Glomerular endothelial cell (primary cell): Measurements from ENCODE around the gene JSRP1. TPM values are rescaled to one million over a fixed set of nuclear protein-coding genes. Genes with fewer than 3 reads are reported as not detected.

Experiments
- DNase-seq: peaks from one replicate; pipeline ENCODE4 v3.0.0-alpha.2; 2011; ENCODE audit warnings: low read depth, low spot score; ENCODE audit errors: extremely low read depth
- total RNA-seq: library from RNA; depleted of rRNA; stranded (reverse); fragments of >200 nt; gene quantifications from 2 replicates; pipeline ENCODE4 v1.2.3, GENCODE V29; 2015

Gene JSRP1
- total RNA-seq, 1 donor from 2014 or later: 0.23 TPM

DNA sequence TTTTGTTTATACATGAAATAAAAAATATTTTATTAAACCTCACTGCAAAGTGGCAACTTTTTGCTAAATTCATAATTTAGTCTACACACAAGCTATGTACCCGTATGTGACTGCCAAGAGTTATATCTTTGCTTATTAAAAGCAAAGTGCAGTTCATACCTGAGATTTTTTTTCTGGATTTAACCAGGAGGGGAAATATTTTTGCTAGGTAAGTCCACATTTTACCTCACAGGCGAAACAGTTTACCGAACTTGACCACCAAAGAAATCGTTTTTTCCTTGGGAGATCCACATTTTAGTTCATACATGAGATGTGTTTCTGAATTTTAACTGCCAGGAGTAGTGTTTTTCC is 12.2 kb upstream of the JSRP1 start:
- no peak for DNase-seq

DNA sequence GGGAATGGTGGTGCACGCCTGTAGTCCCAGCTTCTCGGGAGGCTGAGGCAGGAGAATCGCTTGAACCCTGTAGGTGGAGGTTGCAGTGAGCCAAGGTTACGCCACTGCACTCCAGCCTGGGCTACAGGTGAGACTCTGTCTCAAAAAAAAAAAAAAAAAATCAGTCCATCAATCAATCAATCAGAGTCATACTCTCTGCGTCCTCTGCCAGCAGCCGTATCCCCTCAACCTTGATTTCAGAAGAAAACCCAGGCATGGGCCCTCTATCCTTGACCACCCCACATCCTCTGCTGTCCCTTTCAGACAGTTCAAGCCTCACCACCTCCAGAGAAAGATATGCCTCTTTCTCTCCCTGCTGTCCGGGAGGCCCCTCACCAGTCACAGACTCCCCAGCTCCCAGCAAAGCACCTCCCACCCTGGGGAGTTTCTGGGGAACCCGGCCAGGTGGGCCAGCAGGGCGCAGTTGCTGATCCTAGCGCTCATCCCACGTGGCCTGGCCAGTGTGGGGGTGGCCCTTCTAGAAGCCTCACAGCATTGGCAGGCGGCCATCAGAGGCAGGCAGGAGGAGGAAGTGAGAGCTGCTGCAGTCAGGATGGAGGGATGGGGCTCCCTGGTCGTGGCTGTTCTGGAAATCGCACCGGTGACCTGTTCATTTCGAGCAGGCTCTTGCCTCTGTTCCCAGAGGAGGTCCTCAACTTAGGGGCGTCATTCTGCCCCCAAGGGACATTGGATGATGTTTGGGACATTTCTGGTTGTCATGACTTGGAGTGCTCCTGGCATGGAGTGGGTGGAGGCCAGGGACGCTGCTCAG is 10.2 kb upstream of the JSRP1 start:
- DNase-seq: no peak

GRCh38 chr19:2261438-2262172 is 5.4 kb upstream of the JSRP1 start:
- no peak for DNase-seq

DNA sequence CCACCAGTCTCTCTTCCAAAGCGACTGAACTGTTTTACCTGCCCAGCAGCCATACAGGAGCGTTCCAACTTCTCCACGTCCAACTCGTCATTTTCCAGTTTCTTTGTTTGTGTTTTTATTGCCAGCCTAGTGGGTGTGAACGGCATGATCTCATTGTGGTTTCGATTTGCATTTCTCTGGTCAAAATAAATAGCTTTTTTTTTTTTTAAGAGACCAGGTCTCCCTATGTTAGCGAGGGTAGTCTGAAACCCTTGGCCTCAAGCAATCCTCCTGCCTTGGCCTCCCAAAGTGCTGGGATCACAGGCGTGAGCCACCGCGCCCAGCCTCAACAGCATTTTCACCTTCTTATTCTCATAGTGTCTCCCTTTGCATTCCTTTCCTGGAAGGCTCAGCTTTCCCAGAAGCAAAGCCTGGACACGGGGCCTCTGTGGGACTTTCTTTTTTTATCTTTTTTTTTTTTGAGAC is 4.2 kb upstream of the JSRP1 start:
- DNase-seq: no peak

- no peak for DNase-seq
These were observed 3.1 kb upstream of the JSRP1 start for GRCh38 chr19:2259336-2259735.

DNA sequence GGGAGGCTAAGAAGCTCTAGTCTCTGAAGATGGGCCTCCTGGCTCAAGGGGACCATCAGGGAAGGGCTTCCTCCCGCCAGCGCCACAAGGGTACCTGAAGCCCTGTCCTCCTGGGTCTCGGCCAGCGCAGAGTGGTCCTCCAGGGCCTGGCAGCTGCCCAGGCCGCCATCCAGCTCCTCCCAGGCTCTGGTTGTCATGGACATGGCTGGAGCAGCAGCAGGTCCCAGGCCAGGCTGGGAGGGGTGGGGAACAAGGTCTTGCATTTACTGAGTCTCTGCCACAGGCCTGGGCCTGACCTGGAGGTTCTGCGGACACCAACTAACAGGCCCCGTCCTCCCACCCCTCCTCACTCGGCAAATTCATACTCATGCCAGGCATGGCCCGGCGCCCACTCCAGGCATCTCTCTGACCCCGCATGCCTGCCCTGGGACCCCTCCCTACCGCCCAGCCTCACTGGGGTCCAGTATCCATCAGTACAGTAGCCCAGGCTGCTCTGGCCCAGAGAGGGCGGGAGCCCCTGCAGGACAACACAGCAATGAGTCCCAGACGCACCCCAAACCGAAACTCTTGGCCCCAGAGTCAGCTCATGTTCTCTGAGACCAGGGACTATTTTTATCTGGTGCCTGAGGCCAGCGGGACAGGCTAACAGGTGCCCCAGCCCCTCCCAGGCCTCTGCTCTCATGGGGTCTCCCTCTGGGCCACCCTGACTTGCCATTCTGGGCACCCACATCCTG is 938 bp downstream of the JSRP1 start:
- DNase-seq: no peak

DNA sequence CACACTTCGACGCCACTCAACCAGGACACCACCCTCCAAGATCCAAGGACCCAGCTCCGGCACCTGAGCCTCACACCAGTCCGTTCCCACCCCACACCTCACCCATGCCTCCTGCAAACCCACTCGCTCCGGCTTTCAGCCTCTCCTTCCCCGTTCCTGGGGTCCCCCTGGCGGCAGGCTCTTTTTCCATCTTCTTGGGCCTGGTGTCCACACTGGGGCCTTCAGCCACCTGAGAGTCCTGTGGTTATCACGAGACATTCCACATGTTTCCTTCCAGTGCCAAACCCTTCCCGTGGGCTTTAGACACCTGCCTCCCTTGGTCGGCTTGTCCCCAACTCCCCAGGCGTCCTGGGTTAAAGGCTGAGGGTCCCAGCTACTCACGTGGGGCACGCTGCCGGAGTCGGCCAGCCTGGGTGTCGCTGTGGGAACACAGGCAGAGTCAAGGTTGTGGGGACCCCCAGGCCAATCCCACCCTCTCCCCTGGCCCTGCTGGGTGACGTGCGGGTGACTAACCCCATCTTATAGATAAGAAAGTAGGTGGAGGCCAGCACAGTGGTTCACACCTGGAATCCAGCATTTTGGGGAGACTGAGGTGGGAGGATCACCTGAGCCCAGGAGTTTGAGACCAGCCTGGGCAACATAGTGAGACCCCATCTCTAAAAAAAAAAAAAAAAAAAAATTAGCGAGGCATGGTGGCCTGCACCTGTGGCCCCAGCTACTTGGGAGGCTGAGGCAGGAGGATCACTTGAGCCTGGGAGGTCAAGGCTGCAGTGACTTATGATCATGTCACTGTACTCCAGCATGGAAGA is 1.9 kb downstream of the JSRP1 start:
- DNase-seq: no peak

GRCh38 chr19:2253106-2254063 is 2.8 kb downstream of the JSRP1 start:
- no peak for DNase-seq

DNA sequence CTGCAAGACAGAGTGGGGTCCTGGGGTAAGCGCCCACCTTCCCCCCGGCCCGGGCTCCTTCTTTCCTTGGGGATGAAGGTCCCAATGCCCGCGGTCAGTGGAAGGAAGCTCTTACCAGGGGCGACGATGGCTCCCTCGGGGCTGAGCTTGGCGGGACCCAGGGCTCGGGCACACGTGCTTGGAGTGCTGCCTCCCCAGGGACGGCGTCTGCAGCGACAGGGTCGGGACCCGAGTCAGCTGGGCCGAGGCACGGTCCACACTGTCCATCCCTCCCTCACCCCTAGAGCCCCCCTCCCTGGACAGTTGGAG is 3.5 kb downstream of the JSRP1 start:
- DNase-seq: no peak

- no peak for DNase-seq
These were observed 4.0 kb downstream of the JSRP1 start for GRCh38 chr19:2252055-2252796.

DNA sequence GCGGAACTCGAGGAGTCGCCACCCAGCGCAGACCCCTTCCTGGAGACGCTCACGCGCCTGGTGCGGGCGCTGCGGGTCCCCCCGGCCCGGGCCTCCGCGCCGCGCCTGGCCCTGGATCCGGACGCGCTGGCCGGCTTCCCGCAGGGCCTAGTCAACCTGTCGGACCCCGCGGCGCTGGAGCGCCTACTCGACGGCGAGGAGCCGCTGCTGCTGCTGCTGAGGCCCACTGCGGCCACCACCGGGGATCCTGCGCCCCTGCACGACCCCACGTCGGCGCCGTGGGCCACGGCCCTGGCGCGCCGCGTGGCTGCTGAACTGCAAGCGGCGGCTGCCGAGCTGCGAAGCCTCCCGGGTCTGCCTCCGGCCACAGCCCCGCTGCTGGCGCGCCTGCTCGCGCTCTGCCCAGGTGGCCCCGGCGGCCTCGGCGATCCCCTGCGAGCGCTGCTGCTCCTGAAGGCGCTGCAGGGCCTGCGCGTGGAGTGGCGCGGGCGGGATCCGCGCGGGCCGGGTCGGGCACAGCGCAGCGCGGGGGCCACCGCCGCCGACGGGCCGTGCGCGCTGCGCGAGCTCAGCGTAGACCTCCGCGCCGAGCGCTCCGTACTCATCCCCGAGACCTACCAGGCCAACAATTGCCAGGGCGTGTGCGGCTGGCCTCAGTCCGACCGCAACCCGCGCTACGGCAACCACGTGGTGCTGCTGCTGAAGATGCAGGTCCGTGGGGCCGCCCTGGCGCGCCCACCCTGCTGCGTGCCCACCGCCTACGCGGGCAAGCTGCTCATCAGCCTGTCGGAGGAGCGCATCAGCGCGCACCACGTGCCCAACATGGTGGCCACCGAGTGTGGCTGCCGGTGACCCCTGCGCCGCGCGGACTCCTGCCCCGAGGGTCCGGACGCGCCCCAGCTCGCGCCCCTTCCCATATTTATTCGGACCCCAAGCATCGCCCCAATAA is 4.8 kb downstream of the JSRP1 start:
- no peak for DNase-seq

DNA sequence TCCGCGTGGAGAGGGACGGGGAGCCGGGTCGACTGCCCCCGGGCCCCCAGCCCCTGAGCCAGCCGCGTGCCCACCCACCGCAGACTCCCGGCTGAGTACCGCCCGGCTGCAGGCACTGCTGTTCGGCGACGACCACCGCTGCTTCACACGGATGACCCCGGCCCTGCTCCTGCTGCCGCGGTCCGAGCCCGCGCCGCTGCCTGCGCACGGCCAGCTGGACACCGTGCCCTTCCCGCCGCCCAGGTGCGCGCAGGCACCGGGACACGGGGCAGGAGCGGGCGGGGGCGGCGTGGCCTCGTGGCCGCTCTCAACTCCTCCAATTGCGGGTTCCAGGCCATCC is 5.5 kb downstream of the JSRP1 start:
- no peak for DNase-seq

DNA sequence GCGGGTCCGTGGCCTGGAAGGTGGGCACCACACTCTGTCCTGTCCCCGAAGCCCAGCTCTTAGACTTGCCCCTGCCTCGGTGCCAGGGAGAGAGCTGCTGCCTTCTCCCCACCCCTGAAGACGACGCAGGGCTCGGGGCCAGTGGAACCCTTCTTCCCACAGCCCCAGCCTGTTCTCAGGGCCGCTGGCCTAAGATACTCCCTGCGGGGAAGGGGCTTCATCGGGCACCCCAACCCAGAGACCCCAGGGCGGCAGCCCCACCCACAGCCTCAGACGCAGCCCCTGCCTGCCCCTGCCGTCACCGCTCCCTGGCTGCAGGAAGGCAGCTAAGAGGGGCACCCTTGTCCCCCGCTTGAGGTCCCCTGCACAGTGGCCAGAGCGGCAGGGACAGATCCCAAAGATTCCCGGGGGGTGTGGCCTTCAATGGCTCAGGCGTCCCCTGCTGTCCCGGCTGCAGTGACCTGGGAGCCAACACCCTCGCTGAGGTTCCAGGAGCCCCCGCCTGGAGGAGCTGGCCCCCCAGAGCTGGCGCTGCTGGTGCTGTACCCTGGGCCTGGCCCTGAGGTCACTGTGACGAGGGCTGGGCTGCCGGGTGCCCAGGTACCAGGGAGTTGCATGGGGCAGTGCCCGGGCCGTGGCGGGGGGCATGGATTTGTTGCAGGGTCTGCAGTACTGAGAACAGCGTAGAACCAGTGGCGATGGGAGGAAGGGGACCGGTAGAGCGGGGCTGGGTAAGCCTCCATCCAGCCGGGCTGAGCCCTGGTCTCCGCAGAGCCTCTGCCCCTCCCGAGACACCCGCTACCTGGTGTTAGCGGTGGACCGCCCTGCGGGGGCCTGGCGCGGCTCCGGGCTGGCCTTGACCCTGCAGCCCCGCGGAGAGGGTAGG is 6.1 kb downstream of the JSRP1 start:
- no peak for DNase-seq

DNA sequence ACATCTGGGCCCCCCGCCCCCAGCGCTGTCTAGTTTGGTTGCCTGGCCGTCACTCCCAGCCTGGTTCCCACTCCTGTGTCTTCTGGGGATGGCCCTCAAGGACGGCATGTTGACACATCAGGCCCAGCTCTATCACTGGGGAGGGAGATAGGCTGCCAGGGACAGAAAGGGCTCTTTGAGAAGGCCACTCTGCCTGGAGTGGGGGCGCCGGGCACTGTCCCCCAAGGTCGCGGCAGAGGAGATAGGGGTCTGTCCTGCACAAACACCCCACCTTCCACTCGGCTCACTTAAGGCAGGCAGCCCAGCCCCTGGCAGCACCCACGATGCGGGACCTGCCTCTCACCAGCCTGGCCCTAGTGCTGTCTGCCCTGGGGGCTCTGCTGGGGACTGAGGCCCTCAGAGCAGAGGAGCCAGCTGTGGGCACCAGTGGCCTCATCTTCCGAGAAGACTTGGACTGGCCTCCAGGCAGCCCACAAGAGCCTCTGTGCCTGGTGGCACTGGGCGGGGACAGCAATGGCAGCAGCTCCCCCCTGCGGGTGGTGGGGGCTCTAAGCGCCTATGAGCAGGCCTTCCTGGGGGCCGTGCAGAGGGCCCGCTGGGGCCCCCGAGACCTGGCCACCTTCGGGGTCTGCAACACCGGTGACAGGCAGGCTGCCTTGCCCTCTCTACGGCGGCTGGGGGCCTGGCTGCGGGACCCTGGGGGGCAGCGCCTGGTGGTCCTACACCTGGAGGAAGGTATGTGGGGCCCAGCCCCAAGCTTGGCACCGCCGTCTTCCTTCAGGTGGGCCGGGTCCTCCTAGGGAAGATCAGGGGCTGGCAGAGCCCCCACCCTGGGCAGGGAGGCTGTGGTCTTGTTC is 7.0 kb downstream of the JSRP1 start, which contains the start of gene AMH:
AMH (plus strand) TSS at position 314 of the 857 bp plus-strand sequence; CDS start at position 324, 10 bp downstream.
- DNase-seq: no peak

- no peak for DNase-seq
These were observed 7.8 kb downstream of the JSRP1 start for GRCh38 chr19:2248136-2249009.
